NCI-H748 (cell line): ENCODE measurements around the gene POLR3H.

ENCODE experiments used
- DNase-seq: peaks from one replicate; lab custom pipeline; 2025; ENCODE audit not compliant: unreplicated experiment; lab: John Stamatoyannopoulos, UW

POLR3H gene

GRCh38 chr22:41487037-41487935, 57.0 kb downstream of the POLR3H start:
- DNase-seq: no peak

DNA sequence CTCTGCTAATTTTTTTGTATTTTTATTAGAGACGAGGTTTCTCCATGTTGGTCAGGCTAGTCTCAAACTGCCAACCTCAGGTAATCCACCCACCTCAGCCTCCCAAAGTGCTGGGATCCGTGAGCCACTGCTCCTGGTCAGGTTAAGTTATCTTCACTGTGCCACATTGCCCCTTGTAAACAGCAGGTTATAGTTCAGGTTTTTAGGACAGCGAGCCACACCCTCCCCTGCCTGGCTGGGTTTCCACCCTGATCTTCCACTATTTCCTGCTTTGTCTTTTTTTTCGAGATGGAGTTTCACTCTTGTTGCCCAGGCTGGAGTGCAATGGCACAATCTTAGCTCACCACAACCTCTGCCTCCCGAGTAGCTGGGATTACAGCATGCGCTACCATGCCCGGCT, 59.2 kb downstream of the POLR3H start:
- no peak for DNase-seq

DNA sequence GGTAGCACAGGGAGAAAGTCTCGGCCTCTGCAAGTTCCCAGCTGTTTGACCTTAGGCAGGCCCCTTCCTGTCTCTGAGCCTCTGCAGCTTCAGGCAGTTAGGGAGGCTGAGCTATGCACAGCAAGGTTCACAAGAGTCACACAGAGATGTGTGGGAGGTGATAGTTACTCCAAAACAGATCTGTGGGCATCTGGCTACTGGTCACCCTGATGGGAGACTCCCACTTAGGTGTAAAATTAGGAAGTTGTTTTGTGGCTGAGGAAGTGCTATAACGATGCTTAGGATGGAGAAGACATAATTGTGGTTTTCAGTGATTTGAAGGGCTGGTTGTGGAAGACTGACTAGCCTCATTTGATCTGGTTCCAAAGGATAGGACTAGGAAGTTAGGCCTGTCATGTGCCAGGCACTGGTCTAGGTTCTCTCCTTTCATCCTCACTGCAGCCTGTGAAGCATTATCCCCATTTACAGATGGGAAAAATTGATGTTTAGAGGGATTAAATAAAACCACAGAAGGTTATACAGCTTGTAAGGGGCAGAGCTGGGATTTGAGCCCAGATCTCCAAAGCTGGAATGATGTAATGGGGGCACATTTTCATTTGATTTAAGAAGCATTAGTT, 61.8 kb downstream of the POLR3H start:
- no peak for DNase-seq

- DNase-seq: no peak
Measured at GRCh38 chr22:41481925-41482318, 62.3 kb downstream of the POLR3H start.

DNA sequence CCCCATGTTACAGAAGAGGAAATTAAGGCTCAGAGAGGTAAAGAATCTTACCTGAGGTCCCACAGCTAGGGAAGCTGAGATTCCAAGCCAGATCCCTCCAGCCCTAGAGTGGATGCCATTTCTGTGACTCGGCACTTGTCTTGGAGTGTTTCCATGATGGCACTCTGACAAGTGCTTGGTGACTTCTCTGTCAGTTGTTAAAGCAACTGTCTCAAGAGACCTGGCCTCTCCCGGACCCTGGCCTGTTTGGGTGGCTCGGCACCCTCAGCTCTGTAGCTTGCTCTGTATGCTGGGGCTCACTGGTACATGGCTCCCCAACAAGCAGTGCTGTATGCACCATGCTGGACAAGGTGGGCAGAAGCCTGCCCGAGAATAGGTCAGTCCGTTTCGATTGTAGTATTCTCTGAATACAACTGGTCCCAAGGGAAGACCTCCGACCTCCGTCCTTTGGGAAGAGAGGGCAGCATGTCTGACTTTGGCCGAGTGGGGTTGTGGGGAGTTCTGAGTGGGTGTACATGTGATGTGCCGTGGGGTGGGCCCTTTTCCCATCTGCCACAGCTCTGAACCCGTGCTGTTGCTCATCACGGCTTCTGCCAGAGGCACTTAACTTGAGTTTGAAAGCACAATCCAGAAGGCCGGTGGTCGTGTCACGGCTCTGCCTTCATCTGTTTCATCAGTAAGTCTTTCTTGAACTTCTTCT, 63.0 kb downstream of the POLR3H start:
- DNase-seq: no peak

DNA sequence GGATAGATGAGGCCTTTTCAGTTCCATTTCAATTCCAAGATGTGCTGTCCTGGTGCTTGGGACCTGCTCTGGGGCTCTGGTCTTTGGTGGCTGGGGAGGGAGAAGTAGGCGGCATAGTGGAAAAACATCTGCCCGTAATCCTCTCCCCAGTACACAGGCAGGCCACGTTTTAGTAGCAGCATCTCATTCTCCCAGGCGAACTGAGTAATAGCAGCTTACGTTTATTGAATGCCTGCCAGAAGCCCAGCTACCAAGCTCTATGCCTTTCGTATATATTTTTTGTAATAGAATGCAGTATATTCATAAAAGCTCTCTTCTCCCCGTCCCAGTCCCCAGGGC, 63.9 kb downstream of the POLR3H start:
- DNase-seq: no peak

GRCh38 chr22:41479671-41480396, 64.4 kb downstream of the POLR3H start:
- DNase-seq: peak; percentile 7

DNA sequence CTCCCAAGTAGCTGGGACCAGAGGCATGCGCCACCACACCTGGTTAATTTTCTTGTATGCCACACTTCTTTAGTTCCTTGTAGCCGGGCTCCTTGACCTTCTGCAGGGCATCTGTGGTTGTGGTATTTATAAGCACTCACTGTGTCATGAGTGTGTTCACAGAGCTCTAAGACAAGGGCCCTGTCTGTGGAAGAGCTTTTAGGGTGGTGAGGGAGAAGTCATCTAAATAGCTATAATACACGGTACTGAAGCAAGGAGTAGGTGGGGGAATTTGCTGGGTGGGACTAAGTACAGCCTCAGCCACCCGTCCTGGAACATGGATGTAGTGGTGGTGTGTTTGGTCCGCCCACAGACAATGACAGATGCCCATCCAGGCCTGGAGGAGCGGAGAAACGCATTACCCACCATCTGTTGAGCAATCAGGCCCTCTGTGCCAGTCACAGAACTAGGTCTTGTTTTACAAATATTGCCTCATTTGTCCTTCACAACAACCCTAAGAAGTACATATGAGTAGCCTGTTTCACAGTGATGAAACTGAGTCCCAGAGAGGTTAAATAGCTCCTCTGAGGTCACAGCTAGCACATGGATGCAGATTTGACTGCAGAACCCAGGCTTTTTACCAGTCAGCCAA, 65.3 kb downstream of the POLR3H start:
- DNase-seq: no peak

DNA sequence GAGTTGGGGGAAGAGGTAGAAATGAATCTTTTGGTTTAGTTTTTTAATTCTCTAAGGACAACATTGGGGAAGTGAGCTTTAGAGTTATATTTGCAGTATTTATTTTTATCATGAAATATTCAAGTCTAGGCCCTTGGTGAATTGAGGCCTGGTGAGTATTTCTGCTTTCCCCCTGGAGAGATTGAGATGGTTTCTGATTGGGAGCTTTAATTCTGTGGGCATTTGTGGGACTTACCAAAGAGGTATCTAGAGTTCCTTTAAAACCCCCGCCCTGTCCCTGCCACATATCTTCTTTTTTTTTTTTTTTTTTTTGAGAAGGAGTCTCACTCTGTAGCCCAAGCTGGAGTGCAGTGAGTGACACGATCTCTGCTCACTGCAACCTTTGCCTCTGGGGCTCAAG, 65.8 kb downstream of the POLR3H start:
- no peak for DNase-seq
